Stimulated activated CD4-positive, alpha-beta T cell treated with anti-CD3 and anti-CD28 coated beads, Interleukin-12 subunit alpha, Interleukin-12 subunit beta, amount 100 ng/mL, for 24 hours (primary cell): ENCODE results near the gene RAP1GAP2.
"Not testable (repeated sequence)": the region's sequence is repeated elsewhere in the genome, so short reads cannot be mapped to it uniquely, and the experiment has no call there.

ENCODE experiments used
- DNase-seq, 2 experiments: peaks; one replicate each; pipeline ENCODE4 v3.0.0-alpha.2; 2020; ENCODE audit warnings: low read depth in 2 of 2

RAP1GAP2 gene

GRCh38 chr17:2965621-2966595 is 169.7 kb downstream of the RAP1GAP2 start:
- no peak for DNase-seq

GRCh38 chr17:2967515-2967914 is 171.3 kb downstream of the RAP1GAP2 start:
- no peak for DNase-seq

- DNase-seq: no peak
Observed at GRCh38 chr17:2971851-2972250, 175.6 kb downstream of the RAP1GAP2 start.

GRCh38 chr17:2972749-2973148 is 176.5 kb downstream of the RAP1GAP2 start:
- DNase-seq: no peak

GRCh38 chr17:2974347-2974746 is 178.1 kb downstream of the RAP1GAP2 start:
- DNase-seq: no peak

- no peak for DNase-seq
Observed at GRCh38 chr17:2975469-2975958, 179.3 kb downstream of the RAP1GAP2 start.

GRCh38 chr17:2977157-2977556 is 180.9 kb downstream of the RAP1GAP2 start:
- DNase-seq: no peak

GRCh38 chr17:2978116-2978515 is 181.9 kb downstream of the RAP1GAP2 start:
- no peak for DNase-seq

- DNase-seq: no peak
Observed at GRCh38 chr17:2978991-2979390, 182.8 kb downstream of the RAP1GAP2 start.

GRCh38 chr17:2980211-2980903 is 184.1 kb downstream of the RAP1GAP2 start:
- DNase-seq: no peak

- no peak for DNase-seq
Observed at GRCh38 chr17:2980904-2981246, 184.6 kb downstream of the RAP1GAP2 start.

- DNase-seq: no peak
Observed at GRCh38 chr17:2981325-2981724, 185.1 kb downstream of the RAP1GAP2 start.

- DNase-seq: no peak
Observed at GRCh38 chr17:2982854-2983253, 186.6 kb downstream of the RAP1GAP2 start.

- no peak for DNase-seq
Observed at GRCh38 chr17:2983255-2983654, 187.0 kb downstream of the RAP1GAP2 start.

GRCh38 chr17:2985318-2985717 is 189.1 kb downstream of the RAP1GAP2 start:
- no peak for DNase-seq

GRCh38 chr17:2986925-2987324 is 190.7 kb downstream of the RAP1GAP2 start:
- no peak for DNase-seq

- DNase-seq: not testable (repeated sequence)
Observed at GRCh38 chr17:2989396-2989795, 193.2 kb downstream of the RAP1GAP2 start.

- no peak for DNase-seq
Observed at GRCh38 chr17:2989855-2990254, 193.6 kb downstream of the RAP1GAP2 start.

GRCh38 chr17:2990396-2990795 is 194.2 kb downstream of the RAP1GAP2 start:
- no peak for DNase-seq

GRCh38 chr17:2991396-2992180 is 195.3 kb downstream of the RAP1GAP2 start:
- not testable (repeated sequence) for DNase-seq

GRCh38 chr17:2994441-2994840 is 198.2 kb downstream of the RAP1GAP2 start:
- no peak for DNase-seq

- no peak for DNase-seq
Observed at GRCh38 chr17:2995377-2995776, 199.1 kb downstream of the RAP1GAP2 start.
